ENCODE results near the gene BSDC1. TPM values are rescaled to one million over a fixed set of nuclear protein-coding genes. Genes with fewer than 3 reads are reported as not detected.
"Not testable (repeated sequence)": the region's sequence is repeated elsewhere in the genome, so short reads cannot be mapped to it uniquely, and the experiment has no call there.

The BSDC1 gene
- polyA plus RNA-seq, 1 donor, result 57.2 TPM

GRCh38 chr1:32358435-32358834 is 35.8 kb downstream of the BSDC1 start:
- Histone ChIP-seq H3K4me1 (ENCODE audit: control insufficient read depth, insufficient read depth, low read length) (peaks cover 22% of the 10 kb centered on the region), H3K27me3 (ENCODE audit: control insufficient read depth, insufficient read depth, low read length) (no peaks in the 10 kb centered on the region), H3K27ac (ENCODE audit: low read length) (peak overlapping the region; percentile 5), H3K4me3 (ENCODE audit: low read length) (no peak overlapping the region), H3K36me3 (ENCODE audit: control insufficient read depth, insufficient read depth, low read length) (peaks cover 4% of the 10 kb centered on the region), H3K9me3 (ENCODE audit: control insufficient read depth, low read depth, low read length) (peaks cover 3% of the 10 kb centered on the region)
- DNase-seq, result peak in 1 of 2 donors; percentile 44
- WGBS (ENCODE audit: insufficient coverage, low lambda C conversion rate), result 60% methylated on average over 1 of the region's 3 CpGs

- no peak for DNase-seq
- H3K36me3 ChIP-seq (ENCODE audit: control insufficient read depth, insufficient read depth, low read length), result peaks cover 4% of the 10 kb centered on the region
- H3K9me3 ChIP-seq (ENCODE audit: control insufficient read depth, low read depth, low read length), result peaks cover 3% of the 10 kb centered on the region
- H3K27me3 ChIP-seq (ENCODE audit: control insufficient read depth, insufficient read depth, low read length), result no peaks in the 10 kb centered on the region
- H3K4me1 ChIP-seq (ENCODE audit: control insufficient read depth, insufficient read depth, low read length), result peaks cover 29% of the 10 kb centered on the region
- no peak overlapping the region for H3K4me3 ChIP-seq (ENCODE audit: low read length)
- no CpG with 5 or more reads among the region's 6 CpGs for WGBS (ENCODE audit: insufficient coverage, low lambda C conversion rate)
- H3K27ac ChIP-seq (ENCODE audit: low read length), result no peak overlapping the region
Measured at GRCh38 chr1:32357614-32358013, 36.6 kb downstream of the BSDC1 start.

- Histone ChIP-seq H3K27ac (ENCODE audit: low read length) (no peak overlapping the region), H3K27me3 (ENCODE audit: control insufficient read depth, insufficient read depth, low read length) (no peaks in the 10 kb centered on the region), H3K4me3 (ENCODE audit: low read length) (no peak overlapping the region), H3K4me1 (ENCODE audit: control insufficient read depth, insufficient read depth, low read length) (peaks cover 32% of the 10 kb centered on the region), H3K36me3 (ENCODE audit: control insufficient read depth, insufficient read depth, low read length) (peaks cover 4% of the 10 kb centered on the region), H3K9me3 (ENCODE audit: control insufficient read depth, low read depth, low read length) (no peaks in the 10 kb centered on the region)
- DNase-seq, result no peak
- 100% methylated on average over 1 of the region's 1 CpG for WGBS (ENCODE audit: insufficient coverage, low lambda C conversion rate)
Measured at GRCh38 chr1:32356478-32356877, 37.8 kb downstream of the BSDC1 start.

GRCh38 chr1:32355778-32356177 is 38.5 kb downstream of the BSDC1 start:
- DNase-seq; H3K36me3 ChIP-seq (ENCODE audit: control insufficient read depth, insufficient read depth, low read length); H3K27me3 ChIP-seq (ENCODE audit: control insufficient read depth, insufficient read depth, low read length); H3K4me3 ChIP-seq (ENCODE audit: low read length); H3K27ac ChIP-seq (ENCODE audit: low read length); H3K9me3 ChIP-seq (ENCODE audit: control insufficient read depth, low read depth, low read length): not testable (repeated sequence)
- no CpG with 5 or more reads among the region's 6 CpGs for WGBS (ENCODE audit: insufficient coverage, low lambda C conversion rate)
- peaks cover 32% of the 10 kb centered on the region for H3K4me1 ChIP-seq (ENCODE audit: control insufficient read depth, insufficient read depth, low read length)

- WGBS (ENCODE audit: insufficient coverage, low lambda C conversion rate), result no CpG with 5 or more reads among the region's 2 CpGs
- H3K4me1 ChIP-seq (ENCODE audit: control insufficient read depth, insufficient read depth, low read length), result peaks cover 32% of the 10 kb centered on the region
Measured at GRCh38 chr1:32353886-32354570, 40.2 kb downstream of the BSDC1 start.

GRCh38 chr1:32353431-32353830 is 40.8 kb downstream of the BSDC1 start:
- Histone ChIP-seq H3K27me3 (ENCODE audit: control insufficient read depth, insufficient read depth, low read length) (no peaks in the 10 kb centered on the region), H3K9me3 (ENCODE audit: control insufficient read depth, low read depth, low read length) (peaks cover 9% of the 10 kb centered on the region), H3K36me3 (ENCODE audit: control insufficient read depth, insufficient read depth, low read length) (peaks cover 4% of the 10 kb centered on the region), H3K27ac (ENCODE audit: low read length) (peak overlapping the region; percentile 36), H3K4me3 (ENCODE audit: low read length) (no peak overlapping the region), H3K4me1 (ENCODE audit: control insufficient read depth, insufficient read depth, low read length) (peaks cover 29% of the 10 kb centered on the region)
- WGBS (ENCODE audit: insufficient coverage, low lambda C conversion rate), result no CpG with 5 or more reads among the region's 2 CpGs
- DNase-seq, result no peak

More at GRCh38 chr1:32353886-32354570, 40.2 kb downstream of the BSDC1 start:
- Histone ChIP-seq H3K4me3 (ENCODE audit: low read length) (no peak overlapping the region), H3K9me3 (ENCODE audit: control insufficient read depth, low read depth, low read length) (peaks cover 9% of the 10 kb centered on the region), H3K27ac (ENCODE audit: low read length) (peak overlapping the region; percentile 36), H3K27me3 (ENCODE audit: control insufficient read depth, insufficient read depth, low read length) (no peaks in the 10 kb centered on the region), H3K36me3 (ENCODE audit: control insufficient read depth, insufficient read depth, low read length) (peaks cover 4% of the 10 kb centered on the region)
- DNase-seq, result no peak

- Histone ChIP-seq H3K4me3 (ENCODE audit: low read length) (no peak overlapping the region), H3K27me3 (ENCODE audit: control insufficient read depth, insufficient read depth, low read length) (no peaks in the 10 kb centered on the region), H3K27ac (ENCODE audit: low read length) (peak overlapping the region; percentile 36), H3K4me1 (ENCODE audit: control insufficient read depth, insufficient read depth, low read length) (peaks cover 23% of the 10 kb centered on the region), H3K9me3 (ENCODE audit: control insufficient read depth, low read depth, low read length) (peaks cover 9% of the 10 kb centered on the region), H3K36me3 (ENCODE audit: control insufficient read depth, insufficient read depth, low read length) (peaks cover 4% of the 10 kb centered on the region)
- DNase-seq, result no peak
- WGBS (ENCODE audit: insufficient coverage, low lambda C conversion rate), result no CpG with 5 or more reads among the region's 2 CpGs
Measured at GRCh38 chr1:32352831-32353383, 41.3 kb downstream of the BSDC1 start.

- no peak for DNase-seq
- Histone ChIP-seq H3K36me3 (ENCODE audit: control insufficient read depth, insufficient read depth, low read length) (peaks cover 4% of the 10 kb centered on the region), H3K4me3 (ENCODE audit: low read length) (peak overlapping the region; percentile 68), H3K27me3 (ENCODE audit: control insufficient read depth, insufficient read depth, low read length) (no peaks in the 10 kb centered on the region), H3K27ac (ENCODE audit: low read length) (peak overlapping the region; percentile 82), H3K9me3 (ENCODE audit: control insufficient read depth, low read depth, low read length) (peaks cover 9% of the 10 kb centered on the region), H3K4me1 (ENCODE audit: control insufficient read depth, insufficient read depth, low read length) (peaks cover 17% of the 10 kb centered on the region)
- WGBS (ENCODE audit: insufficient coverage, low lambda C conversion rate), result no CpG with 5 or more reads among the region's 8 CpGs
Measured at GRCh38 chr1:32352239-32352745, 41.9 kb downstream of the BSDC1 start.

- peak; percentile 93 to 96 for DNase-seq
- Histone ChIP-seq H3K27ac (ENCODE audit: low read length) (peak overlapping the region; percentile 93), H3K9me3 (ENCODE audit: control insufficient read depth, low read depth, low read length) (peaks cover 9% of the 10 kb centered on the region), H3K4me1 (ENCODE audit: control insufficient read depth, insufficient read depth, low read length) (peaks cover 17% of the 10 kb centered on the region), H3K27me3 (ENCODE audit: control insufficient read depth, insufficient read depth, low read length) (no peaks in the 10 kb centered on the region), H3K4me3 (ENCODE audit: low read length) (peak overlapping the region; percentile 71), H3K36me3 (ENCODE audit: control insufficient read depth, insufficient read depth, low read length) (peaks cover 4% of the 10 kb centered on the region)
- no CpG with 5 or more reads among the region's 75 CpGs for WGBS (ENCODE audit: insufficient coverage, low lambda C conversion rate)
Measured at GRCh38 chr1:32351399-32352238, 42.6 kb downstream of the BSDC1 start.

GRCh38 chr1:32350785-32351398 is 43.3 kb downstream of the BSDC1 start:
- peaks cover 4% of the 10 kb centered on the region for H3K36me3 ChIP-seq (ENCODE audit: control insufficient read depth, insufficient read depth, low read length)
- peak overlapping the region; percentile 93 for H3K27ac ChIP-seq (ENCODE audit: low read length)
- H3K4me1 ChIP-seq (ENCODE audit: control insufficient read depth, insufficient read depth, low read length), result peaks cover 22% of the 10 kb centered on the region
- peak in 1 of 2 donors; percentile 67 for DNase-seq
- no peaks in the 10 kb centered on the region for H3K27me3 ChIP-seq (ENCODE audit: control insufficient read depth, insufficient read depth, low read length)
- peak overlapping the region; percentile 71 for H3K4me3 ChIP-seq (ENCODE audit: low read length)
- peaks cover 9% of the 10 kb centered on the region for H3K9me3 ChIP-seq (ENCODE audit: control insufficient read depth, low read depth, low read length)
- WGBS (ENCODE audit: insufficient coverage, low lambda C conversion rate), result no CpG with 5 or more reads among the region's 28 CpGs

All from large intestine (tissue), 3 donors.